Fibroblast of skin of right quadriceps (primary cell): Measurements from ENCODE around the gene RIOX2.
"Not testable (repeated sequence)": the region's sequence is repeated elsewhere in the genome, so short reads cannot be mapped to it uniquely, and the experiment has no call there.

ENCODE experiments used
- DNase-seq: peaks from one replicate; pipeline ENCODE4 v3.0.0-alpha.2; 2013

Gene RIOX2

DNA sequence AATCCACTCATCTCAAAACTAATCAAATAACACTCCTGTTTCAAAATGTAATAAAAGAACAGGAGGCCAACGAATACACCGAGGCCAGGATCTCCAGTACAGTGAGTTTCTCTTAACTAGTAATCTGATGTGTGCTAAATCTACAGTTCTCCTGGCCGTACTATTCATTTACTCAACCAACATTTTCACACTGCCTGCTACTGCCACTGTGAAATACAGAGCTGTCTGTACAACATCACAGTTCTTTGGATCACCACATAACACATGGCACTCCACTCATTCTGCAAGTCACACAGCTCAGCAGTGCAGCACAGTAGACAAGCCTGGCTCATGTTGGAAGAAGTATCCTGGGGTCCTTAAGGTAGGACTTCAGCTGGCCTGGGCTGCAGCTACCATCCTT is 21.9 kb downstream of the RIOX2 start:
- DNase-seq = no peak

DNA sequence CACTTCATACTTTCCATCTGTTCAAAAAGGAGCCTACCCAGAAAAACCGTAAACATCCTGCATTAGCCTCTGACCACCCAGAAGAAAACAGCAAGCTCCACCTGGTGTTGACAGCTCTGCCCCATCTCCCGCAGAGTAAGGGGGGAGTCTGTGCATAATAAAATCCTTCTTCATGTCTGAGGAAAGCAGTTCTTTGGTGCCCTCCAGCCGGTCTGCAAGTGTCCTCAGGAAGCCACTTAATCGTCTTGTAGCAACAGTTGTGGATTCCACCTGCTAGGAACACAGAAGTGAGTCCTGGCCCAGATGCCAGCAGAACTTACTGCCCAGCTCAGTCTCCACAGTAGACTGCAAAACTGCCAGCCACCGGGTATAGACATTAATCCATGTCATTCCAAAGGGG is 22.5 kb downstream of the RIOX2 start:
- no peak for DNase-seq

DNA sequence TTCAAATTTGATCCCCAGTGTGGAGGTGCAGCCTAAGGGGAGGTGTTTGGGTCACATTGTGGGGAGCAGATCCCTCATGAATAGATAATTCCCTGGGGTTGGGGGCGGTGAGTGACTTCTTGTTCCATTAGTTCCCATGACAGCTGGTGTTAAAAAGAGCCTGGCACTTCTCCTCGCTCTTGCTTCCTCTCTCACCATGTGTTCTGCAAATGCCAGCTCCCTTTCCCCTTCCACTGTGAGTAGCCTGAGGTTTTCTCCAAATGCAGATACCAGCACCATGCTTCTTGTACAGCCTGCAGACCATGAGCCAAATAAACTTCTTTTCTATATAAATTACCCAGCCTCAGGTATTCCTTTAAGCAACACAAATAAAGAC is 23.1 kb downstream of the RIOX2 start:
- no peak for DNase-seq

DNA sequence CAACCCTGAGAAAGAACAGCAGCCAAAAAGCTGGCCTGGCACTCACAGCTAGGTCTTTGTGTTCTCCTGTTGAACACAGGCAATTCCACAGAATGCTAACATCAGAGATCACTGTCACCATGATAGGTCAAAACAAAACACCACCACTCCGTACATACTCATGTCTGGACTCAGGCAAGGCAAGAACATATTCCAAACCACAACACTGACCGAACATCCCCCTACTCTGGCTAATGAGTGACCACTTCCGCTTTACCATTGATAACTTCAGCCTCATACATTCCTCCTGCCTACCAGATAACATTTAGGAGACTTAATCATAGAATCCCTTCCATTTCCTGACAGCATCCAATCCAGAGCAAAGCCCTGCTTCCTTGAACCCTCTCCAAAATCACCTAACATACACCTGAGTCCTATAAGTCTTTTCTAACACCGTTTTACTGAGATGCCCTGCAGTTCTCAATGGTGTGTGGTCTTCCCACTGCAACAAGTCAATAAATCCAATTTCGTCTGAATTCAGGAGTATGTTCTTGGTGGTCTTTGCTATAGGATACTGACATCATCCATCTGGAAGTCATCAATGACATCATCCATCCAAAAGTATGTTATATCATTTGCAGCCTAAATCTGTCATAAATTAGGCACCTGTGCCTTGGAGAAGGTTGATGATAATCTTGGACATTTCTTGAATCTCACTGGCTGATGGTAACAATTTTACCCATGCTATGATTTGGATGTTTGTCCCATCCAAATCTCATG is 23.7 kb downstream of the RIOX2 start:
- no peak for DNase-seq

DNA sequence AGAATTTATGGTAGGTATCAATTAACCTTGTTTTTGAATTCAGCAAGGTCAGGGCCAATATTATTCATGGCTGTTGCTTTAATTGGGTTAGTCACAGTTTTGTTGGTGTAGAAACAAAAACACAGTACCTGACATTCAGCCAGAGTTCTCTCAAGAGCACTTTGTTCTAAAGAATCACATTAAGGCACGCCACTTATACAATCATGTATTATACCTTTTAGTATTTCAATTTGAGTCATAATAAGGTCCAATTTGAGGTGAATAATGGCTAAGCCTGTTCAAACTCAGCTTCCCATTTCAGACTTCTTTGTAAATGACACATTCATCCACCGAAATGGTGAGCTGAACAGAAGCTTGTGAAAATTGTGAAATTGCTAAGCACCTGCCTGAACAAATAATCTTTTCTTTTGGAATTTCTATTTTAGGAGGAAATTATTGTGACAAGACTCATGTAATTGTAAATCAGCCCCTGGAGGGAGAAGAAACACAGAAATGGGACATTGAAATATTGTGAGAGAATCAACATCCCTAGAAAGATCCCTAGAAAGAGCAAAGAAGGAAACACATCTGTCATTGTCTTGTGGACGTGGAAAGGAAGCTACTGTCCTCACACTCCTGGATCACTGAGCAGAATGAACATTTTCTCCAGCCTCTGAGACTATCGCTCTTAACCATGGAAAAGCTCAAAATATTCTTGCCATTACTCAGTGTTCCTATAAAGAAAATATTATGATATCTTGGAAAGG is 29.3 kb downstream of the RIOX2 start:
- DNase-seq = no peak

DNA sequence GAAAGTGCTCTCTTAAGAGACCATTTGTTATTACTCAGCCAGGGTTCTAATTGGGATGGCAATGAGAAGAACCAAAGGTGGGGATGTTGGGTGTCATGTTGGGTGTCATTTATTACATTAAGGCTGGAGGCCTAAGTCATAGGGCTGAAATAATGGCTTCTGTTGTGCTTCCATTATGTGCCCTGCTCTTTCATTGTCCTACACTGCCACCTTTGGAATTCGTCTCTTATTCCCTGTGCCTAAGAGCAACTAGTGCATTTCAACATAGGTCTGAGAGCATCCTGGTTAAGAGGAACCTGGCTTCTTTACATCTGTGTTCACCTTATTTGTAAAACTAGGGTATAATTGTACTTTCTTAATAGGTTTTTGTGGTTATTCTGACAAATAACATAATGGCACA is 32.2 kb downstream of the RIOX2 start:
- DNase-seq = no peak

DNA sequence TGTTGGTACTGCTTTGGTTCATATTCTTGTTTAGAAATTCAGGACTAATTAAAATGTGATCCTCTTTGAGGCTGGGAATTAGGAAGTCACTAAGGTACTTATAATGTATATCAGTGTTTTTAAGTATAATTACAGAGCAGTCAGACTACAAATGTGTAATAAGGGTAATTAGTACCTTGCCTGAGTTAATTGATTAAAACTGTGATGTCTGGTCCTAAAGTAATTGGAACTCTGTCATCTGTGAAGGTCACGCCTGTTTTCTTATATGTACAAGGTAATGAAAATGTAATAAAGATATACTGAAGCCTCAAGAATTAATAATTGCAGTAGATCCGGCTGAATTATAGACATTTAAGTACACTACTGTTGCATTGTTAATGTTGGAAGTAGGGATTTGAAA is 32.8 kb downstream of the RIOX2 start:
- DNase-seq = no peak

DNA sequence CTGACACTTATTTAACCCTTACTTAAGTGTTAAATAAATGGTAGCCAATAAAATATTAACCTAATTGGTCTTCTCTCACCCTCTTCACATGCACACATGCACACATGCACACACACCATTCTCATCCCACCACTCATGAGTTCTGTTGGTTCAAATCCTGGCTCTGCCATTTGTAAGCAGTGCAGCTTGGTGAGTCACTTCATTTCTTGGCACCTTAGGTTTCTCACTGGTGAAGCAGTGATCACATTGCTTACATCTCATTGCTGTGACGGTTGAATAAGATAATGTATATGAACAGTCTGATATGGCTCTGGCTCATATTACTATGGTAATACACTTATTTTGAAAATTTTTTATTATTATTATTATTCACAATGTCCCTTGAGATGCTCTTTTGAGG is 33.8 kb downstream of the RIOX2 start:
- no peak for DNase-seq

DNA sequence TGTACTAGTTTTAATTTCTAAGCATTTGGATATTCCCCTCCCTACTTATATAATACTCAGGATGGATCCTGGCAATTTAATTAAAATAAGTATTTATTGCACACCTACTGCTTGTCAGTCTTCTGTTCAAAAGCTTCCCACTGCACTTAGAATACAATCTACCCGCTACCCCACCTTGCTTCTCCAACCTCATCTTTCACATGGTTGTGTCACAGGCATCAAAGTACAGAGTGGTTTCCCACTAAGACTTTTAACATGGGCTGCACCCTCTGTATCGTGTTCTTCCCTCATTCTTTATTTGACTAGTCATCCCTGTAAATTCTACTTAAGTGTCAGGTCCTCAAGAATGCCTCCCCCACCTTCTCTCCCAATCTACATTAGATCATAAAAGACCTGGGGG is 35.0 kb downstream of the RIOX2 start:
- DNase-seq = no peak

DNA sequence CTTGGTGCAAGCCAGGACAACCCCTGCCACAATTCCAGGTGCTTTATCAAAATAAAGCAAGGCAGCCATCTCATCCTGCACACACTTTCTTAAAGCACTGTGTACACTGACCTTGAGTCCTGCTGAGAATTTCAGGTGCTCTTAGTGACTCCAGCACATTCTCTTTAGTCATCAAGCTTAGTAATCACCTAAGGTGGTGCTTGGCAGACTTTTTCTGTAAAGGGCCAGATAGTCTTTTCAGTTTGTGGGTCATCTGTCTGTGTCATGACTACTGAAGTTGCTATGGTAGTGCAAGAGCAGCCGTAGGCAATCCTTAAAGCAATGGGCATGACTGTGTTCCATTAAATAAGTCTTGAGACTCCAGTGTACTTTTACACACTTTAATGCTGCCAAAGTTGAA is 36.4 kb downstream of the RIOX2 start:
- DNase-seq = no peak

DNA sequence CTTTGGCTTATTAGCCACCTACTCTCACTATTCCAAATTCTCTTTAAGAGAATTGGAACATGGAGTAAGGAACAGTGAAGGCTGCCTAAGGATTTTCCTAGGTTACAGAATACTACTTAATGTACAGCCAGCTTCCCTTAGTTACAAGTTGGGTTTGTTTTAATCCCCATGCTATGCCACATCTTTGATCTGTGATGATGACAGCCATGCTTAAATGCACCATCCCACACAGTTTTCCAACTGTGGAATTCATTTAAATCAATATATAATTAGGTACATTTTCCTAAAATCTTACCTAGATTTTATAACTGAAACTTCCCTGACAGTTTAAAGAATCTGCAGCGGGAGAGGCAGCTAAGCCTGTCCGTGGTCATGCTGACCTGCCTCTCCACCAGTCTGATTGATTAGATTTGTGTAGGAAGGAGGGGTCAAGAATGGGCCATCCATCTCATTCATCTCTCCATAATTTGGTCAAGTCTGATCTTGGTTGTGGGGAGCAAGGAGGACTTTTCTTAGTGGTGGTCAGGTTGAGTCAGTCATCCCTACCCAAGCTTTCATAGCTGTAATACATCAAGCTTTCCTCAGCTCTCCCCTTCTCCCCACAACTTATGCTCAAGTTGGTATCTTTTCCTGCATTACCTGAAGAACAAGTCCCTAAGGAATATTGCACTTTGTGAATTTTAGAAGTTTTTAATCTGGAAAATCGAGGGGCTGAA is 37.1 kb downstream of the RIOX2 start:
- no peak for DNase-seq

DNA sequence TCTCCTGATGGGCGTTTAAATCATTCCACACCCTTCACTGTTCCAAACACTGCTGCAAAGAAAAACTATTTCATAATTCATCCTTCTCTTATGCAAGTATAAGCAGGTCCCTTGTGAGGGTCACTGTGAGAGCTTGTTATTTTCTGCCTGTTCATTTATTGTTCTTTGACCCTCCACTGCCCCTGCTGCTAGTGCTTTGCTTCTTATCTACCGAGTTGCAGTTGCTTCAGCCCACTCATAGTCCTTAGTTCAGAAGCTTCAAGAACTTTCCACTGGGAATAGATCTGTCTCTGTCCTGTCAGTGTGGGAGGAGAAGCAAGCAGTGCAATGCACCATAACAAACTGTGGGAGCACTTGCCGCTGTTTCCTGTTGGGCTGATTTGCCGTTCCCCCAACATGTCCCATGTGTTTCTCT is 39.8 kb downstream of the RIOX2 start:
- no peak for DNase-seq

DNA sequence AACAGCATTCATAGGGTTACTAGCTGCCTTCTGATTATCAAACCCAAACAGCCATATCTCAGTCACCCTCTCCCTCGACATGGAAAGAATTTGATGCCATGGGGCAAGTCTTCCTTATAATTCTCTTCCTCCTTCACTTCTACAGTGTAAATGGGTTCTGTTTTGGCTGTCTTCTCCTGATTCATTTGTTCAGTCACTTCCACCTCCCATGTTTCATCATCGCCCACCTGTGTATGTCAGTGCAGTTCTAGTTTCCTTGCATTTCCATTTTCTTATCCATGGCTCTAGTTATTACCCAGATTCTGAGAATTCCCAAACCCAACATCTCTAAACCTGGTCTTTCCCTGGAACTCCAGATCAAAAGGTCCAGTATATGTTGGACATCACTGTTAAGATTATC is 41.0 kb downstream of the RIOX2 start:
- DNase-seq = no peak

DNA sequence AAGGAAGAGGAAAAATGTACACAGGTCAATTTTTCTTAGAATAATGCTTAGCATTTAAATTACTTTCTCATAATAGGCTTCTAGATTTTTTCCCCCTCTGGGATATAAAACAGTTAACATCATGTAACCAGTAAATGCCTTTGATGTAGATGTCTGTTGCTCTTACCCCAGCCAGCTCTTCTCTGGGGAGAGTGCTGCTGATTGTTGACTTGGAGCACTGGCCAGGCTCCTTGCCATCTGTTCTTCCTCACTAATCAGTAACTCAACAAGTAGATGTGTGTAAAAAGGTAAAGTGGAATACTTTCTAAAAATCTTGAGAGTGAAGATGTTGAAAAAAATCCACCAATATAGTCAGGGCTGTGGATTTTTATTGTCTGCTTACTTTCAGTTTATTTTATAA is 42.2 kb downstream of the RIOX2 start:
- DNase-seq = no peak

DNA sequence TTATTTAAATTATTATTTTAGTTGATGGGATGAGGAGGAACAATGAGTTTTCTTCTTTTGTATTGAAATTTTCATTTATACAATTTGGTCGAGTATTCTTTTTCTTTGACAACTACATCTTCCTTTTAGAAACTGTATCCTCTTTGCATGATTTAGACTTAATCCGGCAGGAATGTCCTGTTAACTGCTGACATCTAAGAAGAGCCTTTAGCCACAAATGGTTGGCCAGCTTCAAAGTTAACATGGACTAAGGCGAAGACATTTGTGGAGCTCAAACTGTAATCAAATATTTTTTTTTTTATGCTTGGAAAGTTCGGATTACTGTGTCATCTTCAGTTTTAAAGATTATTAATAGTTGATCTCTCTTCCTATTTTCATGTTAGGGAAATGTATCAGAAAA is 43.2 kb downstream of the RIOX2 start:
- no peak for DNase-seq

DNA sequence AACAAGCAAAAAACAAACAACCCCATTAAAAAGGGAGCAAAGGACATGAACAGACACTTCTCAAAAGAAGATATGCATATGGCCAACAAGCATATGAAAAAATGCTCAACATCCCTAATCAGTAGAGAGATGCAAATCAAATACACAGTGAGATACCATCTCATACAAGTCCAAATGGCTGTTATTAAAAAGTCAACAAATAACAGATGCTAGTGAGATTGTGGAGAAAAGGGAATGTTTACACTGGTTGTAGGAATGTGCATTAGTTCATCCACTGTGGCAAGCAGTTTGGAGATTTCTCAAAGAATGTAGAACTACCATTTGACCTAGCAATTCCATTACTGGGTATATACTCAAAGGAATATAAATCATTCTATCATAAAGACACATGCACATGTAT is 44.5 kb downstream of the RIOX2 start:
- peak; percentile 36 for DNase-seq

DNA sequence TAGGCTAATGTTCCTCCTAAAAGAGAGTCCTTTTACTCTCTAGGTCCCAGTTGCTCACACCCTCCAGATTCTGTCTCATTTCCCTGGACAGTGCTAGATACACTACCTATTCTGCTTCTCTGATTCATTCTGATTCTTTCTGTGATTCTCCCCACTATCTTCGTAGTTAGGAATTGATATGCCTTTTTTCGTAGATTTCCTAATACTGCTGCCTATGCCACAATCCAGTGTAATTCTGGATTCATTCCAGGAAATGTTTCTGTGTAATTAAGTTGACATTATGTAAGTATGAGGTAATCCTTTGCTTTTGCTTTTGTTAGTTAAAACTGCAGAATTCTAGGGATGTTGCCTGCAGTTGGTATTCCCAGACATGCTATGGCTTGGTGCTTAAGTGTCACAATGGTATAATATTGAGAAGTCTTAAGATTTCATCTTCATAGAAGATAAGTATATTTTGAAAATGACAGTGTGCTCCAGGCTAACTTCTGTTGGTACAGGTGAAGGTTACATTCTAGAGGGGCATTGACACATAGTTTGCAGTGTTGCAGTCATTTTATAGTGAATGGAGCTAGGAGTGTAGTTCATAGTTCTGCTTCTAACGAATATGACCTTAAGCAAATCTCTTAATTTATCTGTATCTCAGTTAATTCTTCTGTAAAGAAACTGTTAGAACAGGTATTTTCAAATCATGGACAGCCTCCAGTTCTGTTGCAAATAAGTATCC is 54.3 kb downstream of the RIOX2 start:
- DNase-seq = peak; percentile 42

DNA sequence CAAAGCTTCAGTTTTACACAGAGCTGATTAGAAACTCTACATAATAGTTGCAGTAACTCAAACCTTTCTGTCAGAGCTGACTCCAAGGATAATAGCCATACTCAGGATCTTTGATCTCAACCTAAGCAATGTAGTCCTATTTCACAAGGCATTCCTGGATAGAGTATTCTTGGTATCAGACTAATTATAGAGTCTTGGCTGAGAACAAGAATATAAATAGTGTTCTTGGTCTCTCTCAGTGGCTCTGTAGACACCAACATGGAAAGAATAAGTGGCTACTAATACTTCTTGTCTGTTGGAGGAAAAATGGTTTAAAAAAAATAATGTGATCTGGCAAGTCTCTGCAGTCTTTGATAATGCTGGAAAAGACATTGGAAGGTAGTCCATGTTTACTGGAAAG is 55.7 kb downstream of the RIOX2 start:
- no peak for DNase-seq

DNA sequence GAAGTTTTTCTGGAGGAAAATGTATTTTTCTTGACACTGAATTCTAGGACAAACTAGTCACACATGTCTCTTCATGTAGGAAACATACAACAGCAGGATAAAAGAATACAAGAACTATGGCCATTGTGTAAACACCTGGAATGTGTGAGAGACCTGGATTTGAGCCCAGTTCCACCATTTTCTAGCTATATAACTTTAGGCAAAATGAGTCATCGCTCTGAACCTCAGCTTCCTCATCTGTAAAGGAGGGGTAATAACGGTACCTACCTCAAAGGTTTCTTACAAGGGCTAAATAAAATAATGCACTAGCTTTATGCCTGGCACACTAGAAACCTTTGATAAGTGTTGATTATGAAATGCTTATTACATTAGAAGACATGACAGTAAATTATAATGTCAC is 57.8 kb downstream of the RIOX2 start:
- peak; percentile 19 for DNase-seq

DNA sequence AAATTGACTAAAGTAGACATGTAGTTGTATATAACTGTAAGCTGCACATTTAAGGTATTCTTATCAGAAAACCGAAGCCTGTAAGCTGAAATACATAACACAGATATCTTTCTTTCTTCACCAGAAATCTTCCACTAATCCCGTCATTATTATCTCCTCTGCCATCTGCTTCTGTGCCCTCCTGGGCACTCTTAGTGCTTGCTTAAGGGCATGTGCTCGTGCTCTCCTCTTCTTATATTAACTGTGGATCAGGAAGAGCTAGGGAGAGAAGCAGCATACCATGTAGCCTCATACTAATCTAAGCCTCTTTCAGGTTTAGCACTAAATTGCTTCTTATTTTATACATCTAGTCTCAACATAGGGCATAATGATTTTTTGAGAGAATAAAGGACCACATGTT is 60.8 kb downstream of the RIOX2 start:
- no peak for DNase-seq

DNA sequence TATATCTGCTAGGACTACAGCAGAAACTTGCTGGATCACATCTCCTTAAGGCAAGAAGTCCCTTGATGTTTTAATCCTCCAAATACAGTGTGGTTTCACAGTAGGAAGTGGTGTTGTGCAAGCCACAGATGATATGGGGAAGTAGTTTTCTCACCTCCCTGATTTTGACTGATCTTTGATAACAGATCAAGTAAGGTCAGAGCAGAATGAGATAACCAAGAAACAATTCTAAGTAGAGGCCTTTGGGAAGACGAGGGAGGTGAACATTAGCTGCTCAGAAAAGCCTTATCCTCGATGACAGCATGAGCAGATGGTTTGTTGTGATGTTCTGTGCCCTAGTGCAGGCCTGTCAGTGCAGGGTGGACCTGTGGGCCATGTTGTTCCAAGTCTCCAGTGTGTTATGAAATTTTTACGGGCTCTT is 61.3 kb downstream of the RIOX2 start:
- DNase-seq = no peak

DNA sequence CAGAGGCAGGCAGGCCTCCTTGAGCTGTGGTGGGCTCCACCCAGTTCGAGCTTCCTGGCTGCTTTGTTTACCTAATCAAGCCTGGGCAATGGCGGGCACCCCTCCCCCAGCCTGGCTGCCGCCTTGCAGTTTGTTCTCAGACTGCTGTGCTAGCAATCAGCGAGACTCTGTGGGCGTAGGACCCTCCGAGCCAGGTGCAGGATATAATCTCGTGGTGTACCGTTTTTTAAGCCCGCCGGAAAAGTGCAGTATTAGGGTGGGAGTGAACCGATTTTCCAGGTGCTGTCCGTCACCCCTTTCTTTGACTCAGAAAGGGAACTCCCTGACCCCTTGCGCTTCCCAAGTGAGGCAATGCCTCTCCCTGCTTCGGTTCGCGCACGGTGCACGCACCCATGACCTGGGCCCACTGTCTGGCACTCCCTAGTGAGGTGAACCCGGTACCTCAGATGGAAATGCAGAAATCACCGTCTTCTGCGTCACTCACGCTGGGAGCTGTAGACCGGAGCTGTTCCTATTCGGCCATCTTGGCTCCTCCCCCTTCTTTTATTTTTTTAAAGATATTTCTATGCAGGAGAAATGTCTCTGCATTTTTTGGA is 61.9 kb downstream of the RIOX2 start:
- not testable (repeated sequence) for DNase-seq

DNA sequence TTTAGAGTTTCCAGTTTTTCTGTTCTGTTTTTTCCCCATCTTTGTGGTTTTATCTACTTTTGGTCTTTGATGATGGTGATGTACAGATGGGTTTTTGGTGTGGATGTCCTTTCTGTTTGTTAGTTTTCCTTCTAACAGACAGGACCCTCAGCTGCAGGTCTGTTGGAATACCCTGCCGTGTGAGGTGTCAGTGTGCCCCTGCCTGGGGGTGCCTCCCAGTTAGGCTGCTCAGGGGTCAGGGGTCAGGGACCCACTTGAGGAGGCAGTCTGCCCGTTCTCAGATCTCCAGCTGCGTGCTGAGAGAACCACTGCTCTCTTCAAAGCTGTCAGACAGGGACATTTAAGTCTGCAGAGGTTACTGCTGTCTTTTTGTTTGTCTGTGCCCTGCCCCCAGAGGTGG is 62.4 kb downstream of the RIOX2 start:
- not testable (repeated sequence) for DNase-seq
